ENCODE measurements around the gene FXYD6.

- TF ChIP-seq, protein P1, sequence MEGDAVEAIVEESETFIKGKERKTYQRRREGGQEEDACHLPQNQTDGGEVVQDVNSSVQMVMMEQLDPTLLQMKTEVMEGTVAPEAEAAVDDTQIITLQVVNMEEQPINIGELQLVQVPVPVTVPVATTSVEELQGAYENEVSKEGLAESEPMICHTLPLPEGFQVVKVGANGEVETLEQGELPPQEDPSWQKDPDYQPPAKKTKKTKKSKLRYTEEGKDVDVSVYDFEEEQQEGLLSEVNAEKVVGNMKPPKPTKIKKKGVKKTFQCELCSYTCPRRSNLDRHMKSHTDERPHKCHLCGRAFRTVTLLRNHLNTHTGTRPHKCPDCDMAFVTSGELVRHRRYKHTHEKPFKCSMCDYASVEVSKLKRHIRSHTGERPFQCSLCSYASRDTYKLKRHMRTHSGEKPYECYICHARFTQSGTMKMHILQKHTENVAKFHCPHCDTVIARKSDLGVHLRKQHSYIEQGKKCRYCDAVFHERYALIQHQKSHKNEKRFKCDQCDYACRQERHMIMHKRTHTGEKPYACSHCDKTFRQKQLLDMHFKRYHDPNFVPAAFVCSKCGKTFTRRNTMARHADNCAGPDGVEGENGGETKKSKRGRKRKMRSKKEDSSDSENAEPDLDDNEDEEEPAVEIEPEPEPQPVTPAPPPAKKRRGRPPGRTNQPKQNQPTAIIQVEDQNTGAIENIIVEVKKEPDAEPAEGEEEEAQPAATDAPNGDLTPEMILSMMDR (IDR thresholded peaks at IDR 0.05) = no peak
- TF ChIP-seq POLR2AphosphoS5 (IDR thresholded peaks at IDR 0.05; ENCODE audit: low read depth, low read length) (no peak), TCF12 (IDR thresholded peaks at IDR 0.05) (no peak), NRF1 (IDR thresholded peaks at IDR 0.05; ENCODE audit: low read depth, low read length) (no peak), RAD21 (IDR thresholded peaks at IDR 0.05; ENCODE audit: low read length) (no peak), MAX (IDR thresholded peaks at IDR 0.05; ENCODE audit: low read depth) (no peak), EZH2phosphoT487 (IDR thresholded peaks at IDR 0.05; ENCODE audit: borderline replicate concordance, low read depth) (no peak)
- TF ChIP-seq, protein P2, sequence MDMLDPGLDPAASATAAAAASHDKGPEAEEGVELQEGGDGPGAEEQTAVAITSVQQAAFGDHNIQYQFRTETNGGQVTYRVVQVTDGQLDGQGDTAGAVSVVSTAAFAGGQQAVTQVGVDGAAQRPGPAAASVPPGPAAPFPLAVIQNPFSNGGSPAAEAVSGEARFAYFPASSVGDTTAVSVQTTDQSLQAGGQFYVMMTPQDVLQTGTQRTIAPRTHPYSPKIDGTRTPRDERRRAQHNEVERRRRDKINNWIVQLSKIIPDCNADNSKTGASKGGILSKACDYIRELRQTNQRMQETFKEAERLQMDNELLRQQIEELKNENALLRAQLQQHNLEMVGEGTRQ (IDR thresholded peaks at IDR 0.05; ENCODE audit: borderline replicate concordance, low read depth, low read length) = no peak
- TF ChIP-seq, protein P3, sequence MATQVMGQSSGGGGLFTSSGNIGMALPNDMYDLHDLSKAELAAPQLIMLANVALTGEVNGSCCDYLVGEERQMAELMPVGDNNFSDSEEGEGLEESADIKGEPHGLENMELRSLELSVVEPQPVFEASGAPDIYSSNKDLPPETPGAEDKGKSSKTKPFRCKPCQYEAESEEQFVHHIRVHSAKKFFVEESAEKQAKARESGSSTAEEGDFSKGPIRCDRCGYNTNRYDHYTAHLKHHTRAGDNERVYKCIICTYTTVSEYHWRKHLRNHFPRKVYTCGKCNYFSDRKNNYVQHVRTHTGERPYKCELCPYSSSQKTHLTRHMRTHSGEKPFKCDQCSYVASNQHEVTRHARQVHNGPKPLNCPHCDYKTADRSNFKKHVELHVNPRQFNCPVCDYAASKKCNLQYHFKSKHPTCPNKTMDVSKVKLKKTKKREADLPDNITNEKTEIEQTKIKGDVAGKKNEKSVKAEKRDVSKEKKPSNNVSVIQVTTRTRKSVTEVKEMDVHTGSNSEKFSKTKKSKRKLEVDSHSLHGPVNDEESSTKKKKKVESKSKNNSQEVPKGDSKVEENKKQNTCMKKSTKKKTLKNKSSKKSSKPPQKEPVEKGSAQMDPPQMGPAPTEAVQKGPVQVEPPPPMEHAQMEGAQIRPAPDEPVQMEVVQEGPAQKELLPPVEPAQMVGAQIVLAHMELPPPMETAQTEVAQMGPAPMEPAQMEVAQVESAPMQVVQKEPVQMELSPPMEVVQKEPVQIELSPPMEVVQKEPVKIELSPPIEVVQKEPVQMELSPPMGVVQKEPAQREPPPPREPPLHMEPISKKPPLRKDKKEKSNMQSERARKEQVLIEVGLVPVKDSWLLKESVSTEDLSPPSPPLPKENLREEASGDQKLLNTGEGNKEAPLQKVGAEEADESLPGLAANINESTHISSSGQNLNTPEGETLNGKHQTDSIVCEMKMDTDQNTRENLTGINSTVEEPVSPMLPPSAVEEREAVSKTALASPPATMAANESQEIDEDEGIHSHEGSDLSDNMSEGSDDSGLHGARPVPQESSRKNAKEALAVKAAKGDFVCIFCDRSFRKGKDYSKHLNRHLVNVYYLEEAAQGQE (IDR thresholded peaks at IDR 0.05; ENCODE audit: low read depth, low read length) = no peak
Observed at GRCh38 chr11:117870103-117870952, 6.1 kb downstream of the FXYD6 start.
